Trophoblast cell (in vitro differentiated cells and primary cell): ENCODE results near the gene NPSR1.
"Not testable (repeated sequence)": the region's sequence is repeated elsewhere in the genome, so short reads cannot be mapped to it uniquely, and the experiment has no call there.

Experiments used
- DNase-seq, 2 donors: peaks; one replicate each; pipeline ENCODE4 v3.0.0-alpha.2; 2016
- H2AFZ ChIP-seq: 2 replicates; pipeline ENCODE4 v1.6.1; 2013; ENCODE audit warnings: low read length, moderate library complexity, mild to moderate bottlenecking; ENCODE audit not compliant: insufficient read depth, poor library complexity
- H2AK5ac ChIP-seq: 2 replicates; pipeline ENCODE4 v1.6.1; 2013; ENCODE audit warnings: mild to moderate bottlenecking, low read length
- H2BK120ac ChIP-seq: 2 replicates; pipeline ENCODE4 v1.6.1; 2013; ENCODE audit warnings: low read length, mild to moderate bottlenecking, moderate library complexity; ENCODE audit not compliant: insufficient read depth, poor library complexity
- H2BK12ac ChIP-seq: 2 replicates; pipeline ENCODE4 v1.6.1; 2013; ENCODE audit warnings: mild to moderate bottlenecking, low read length, moderate library complexity
- H2BK5ac ChIP-seq: 2 replicates; pipeline ENCODE4 v1.6.1; 2013; ENCODE audit warnings: low read length, low read depth, moderate library complexity, mild to moderate bottlenecking; ENCODE audit not compliant: poor library complexity
- H3K14ac ChIP-seq: 2 replicates; pipeline ENCODE4 v1.6.1; 2013; ENCODE audit warnings: mild to moderate bottlenecking, low read length
- H3K18ac ChIP-seq: 2 replicates; pipeline ENCODE4 v1.6.1; 2013; ENCODE audit warnings: mild to moderate bottlenecking, low read length
- H3K23ac ChIP-seq: 2 replicates; pipeline ENCODE4 v1.6.1; 2013; ENCODE audit warnings: low read length
- H3K27ac ChIP-seq: 2 replicates; pipeline ENCODE4 v1.5.1; 2013; ENCODE audit warnings: low read depth, mild to moderate bottlenecking, inconsistent platforms, low read length, moderate library complexity
- H3K27me3 ChIP-seq: 2 replicates; pipeline ENCODE4 v1.6.1; 2013; ENCODE audit warnings: inconsistent platforms, mild to moderate bottlenecking, low read length, moderate library complexity; ENCODE audit not compliant: insufficient read depth
- H3K36me3 ChIP-seq, 2 experiments: 1 replicate in 1 of 2; 2 replicates in 1 of 2; pipeline ENCODE4 v1.6.1; 2013; ENCODE audit warnings: low read length in 2 of 2, mild to moderate bottlenecking in 2 of 2, moderate library complexity in 1 of 2; ENCODE audit not compliant: insufficient read depth in 2 of 2, control insufficient read depth in 1 of 2
- H3K4ac ChIP-seq: 2 replicates; pipeline ENCODE4 v1.6.1; 2013; ENCODE audit warnings: low read depth, mild to moderate bottlenecking, low read length, moderate library complexity
- H3K4me1 ChIP-seq, 2 experiments: 1 replicate in 1 of 2; 2 replicates in 1 of 2; pipeline ENCODE4 v1.6.1; 2013; ENCODE audit warnings: low read length in 2 of 2, mild to moderate bottlenecking in 2 of 2, moderate library complexity in 1 of 2; ENCODE audit not compliant: insufficient read depth in 2 of 2, control insufficient read depth in 1 of 2
- H3K4me2 ChIP-seq: 2 replicates; pipeline ENCODE4 v1.6.1; 2013; ENCODE audit warnings: inconsistent platforms, mild to moderate bottlenecking, low read length, moderate library complexity
- H3K4me3 ChIP-seq: 2 replicates; pipeline ENCODE4 v1.5.1; 2013; ENCODE audit warnings: mild to moderate bottlenecking, low read depth, low read length, inconsistent platforms
- H3K79me1 ChIP-seq: one replicate; pipeline ENCODE4 v1.6.1; 2013; ENCODE audit warnings: low read length
- H3K79me2 ChIP-seq: 2 replicates; pipeline ENCODE4 v1.6.1; 2013; ENCODE audit warnings: low read length, mild to moderate bottlenecking; ENCODE audit not compliant: control insufficient read depth, insufficient read depth, poor library complexity
- H3K9ac ChIP-seq: 2 replicates; pipeline ENCODE4 v1.6.1; 2013; ENCODE audit warnings: mild to moderate bottlenecking, low read length
- H3K9me3 ChIP-seq: 2 replicates; pipeline ENCODE4 v1.6.1; 2013; ENCODE audit warnings: low read depth, mild to moderate bottlenecking, control low read depth, inconsistent platforms, low read length; ENCODE audit not compliant: insufficient read depth
- H4K12ac ChIP-seq: 2 replicates; pipeline ENCODE4 v1.6.1; 2013; ENCODE audit warnings: low read depth, mild to moderate bottlenecking, low read length, moderate library complexity
- H4K8ac ChIP-seq: 2 replicates; pipeline ENCODE4 v1.6.1; 2013; ENCODE audit warnings: low read depth, mild to moderate bottlenecking, low read length, moderate library complexity
- H4K91ac ChIP-seq: one replicate; pipeline ENCODE4 v1.6.1; 2013; ENCODE audit warnings: low read depth, mild to moderate bottlenecking, low read length, moderate library complexity
- WGBS: extraction: QIAGEN DNeasy Blood & Tissue Kit; methylation state at CpG from one replicate; pipeline ENCODE4 v1.1.7; 2013; ENCODE audit warnings: missing lambda C conversion rate; ENCODE audit not compliant: insufficient read length, insufficient coverage; ENCODE audit errors: extremely low coverage; 5-methylcytosine and 5-hydroxymethylcytosine counted together

The NPSR1 gene

DNA sequence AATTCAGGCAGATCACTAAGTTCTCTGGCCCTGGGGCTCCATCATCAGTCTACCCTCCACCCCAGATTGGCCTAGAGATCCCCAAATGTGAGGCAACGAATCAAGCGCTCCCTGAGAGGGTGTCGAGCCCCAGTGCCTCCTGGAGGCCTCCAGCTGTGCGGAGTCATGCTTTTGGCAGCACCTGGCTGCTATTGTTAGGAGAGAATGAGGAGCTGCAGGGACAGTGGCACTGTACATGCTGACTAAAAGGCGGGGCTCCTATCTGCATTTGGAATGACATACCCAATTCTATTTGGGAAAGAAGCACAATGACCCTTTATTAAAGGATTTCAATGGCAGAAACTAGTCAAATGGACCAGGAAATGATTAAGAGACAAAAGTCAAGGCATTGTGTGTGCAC lies 217.5 kb downstream of the NPSR1 start:
- Histone ChIP-seq H4K91ac (no peak overlapping the region), H4K8ac (no peak overlapping the region), H2BK120ac (no peak overlapping the region), H2AK5ac (no peak overlapping the region), H3K4me1 (no peaks in the 10 kb centered on the region), H3K79me2 (no peaks in the 10 kb centered on the region), H3K4me2 (no peak overlapping the region), H3K9ac (no peak overlapping the region), H3K4ac (no peak overlapping the region), H3K79me1 (no peaks in the 10 kb centered on the region), H3K14ac (no peak overlapping the region), H3K27me3 (no peaks in the 10 kb centered on the region), H2BK12ac (no peak overlapping the region), H3K4me3 (no peak overlapping the region), H2AFZ (no peak overlapping the region), H2BK5ac (no peak overlapping the region), H3K18ac (no peak overlapping the region), H3K36me3 (no peaks in the 10 kb centered on the region), H4K12ac (no peak overlapping the region), H3K23ac (no peak overlapping the region), H3K9me3 (peaks cover 2% of the 10 kb centered on the region), H3K27ac (no peak overlapping the region)
- no peak for DNase-seq
- WGBS, result no CpG with 5 or more reads among the region's 5 CpGs

DNA sequence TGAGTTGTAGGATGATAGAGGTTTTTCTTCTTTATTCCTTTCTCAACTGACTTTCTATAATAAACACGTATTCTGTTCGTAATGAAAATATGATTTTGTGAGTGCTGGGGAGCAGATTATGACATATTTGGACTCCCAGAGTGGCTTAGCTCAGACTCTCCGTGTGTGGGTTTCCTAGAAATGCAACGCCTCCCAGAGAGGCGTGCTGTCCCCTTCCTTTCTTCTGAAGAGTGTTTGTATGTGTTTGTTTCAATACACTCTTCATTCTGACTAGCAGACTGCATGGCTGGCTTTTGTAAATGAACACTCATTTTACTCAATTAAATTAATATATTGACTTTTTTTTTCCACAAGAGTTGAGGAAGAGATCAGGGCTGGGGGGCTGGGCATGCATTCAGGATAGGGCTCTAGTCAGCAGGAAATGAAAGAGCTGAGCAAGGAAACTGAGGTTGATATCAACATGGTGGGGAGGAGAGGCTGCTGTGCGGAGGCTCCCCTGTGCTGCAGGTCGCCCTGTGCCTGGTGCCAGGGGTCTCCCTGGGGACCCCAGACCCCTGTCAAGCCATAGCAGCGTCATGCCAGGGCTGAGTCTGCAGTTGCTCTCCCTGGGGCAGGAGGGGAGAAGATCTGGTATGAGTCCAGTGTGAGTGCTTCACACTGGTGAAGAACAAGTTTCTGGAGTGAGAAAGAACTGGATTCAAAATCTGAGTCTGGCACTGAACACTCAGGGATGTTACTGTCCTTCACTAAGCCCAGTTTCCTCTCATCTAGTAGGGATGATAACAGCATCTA lies 221.1 kb downstream of the NPSR1 start:
- H4K91ac ChIP-seq, H3K9me3 ChIP-seq, H3K14ac ChIP-seq, H3K4me2 ChIP-seq, DNase-seq, H3K23ac ChIP-seq, H4K12ac ChIP-seq, H3K27me3 ChIP-seq, H2AFZ ChIP-seq, H3K79me1 ChIP-seq, H2BK5ac ChIP-seq, H3K9ac ChIP-seq, H2BK12ac ChIP-seq, H3K18ac ChIP-seq, H2BK120ac ChIP-seq, H3K27ac ChIP-seq, H2AK5ac ChIP-seq, H3K4me3 ChIP-seq, H4K8ac ChIP-seq, H3K79me2 ChIP-seq, H3K36me3 ChIP-seq, H3K4me1 ChIP-seq, H3K4ac ChIP-seq: not testable (repeated sequence)
- WGBS, result no CpG with 5 or more reads among the region's 8 CpGs

GRCh38 chr7:34879871-34880270 lies 221.9 kb downstream of the NPSR1 start:
- Histone ChIP-seq H2AK5ac (no peak overlapping the region), H3K9me3 (peaks cover 6% of the 10 kb centered on the region), H3K4me3 (no peak overlapping the region), H3K4ac (no peak overlapping the region), H3K23ac (no peak overlapping the region), H3K79me2 (no peaks in the 10 kb centered on the region), H3K14ac (no peak overlapping the region), H4K8ac (no peak overlapping the region), H3K36me3 (no peaks in the 10 kb centered on the region), H4K91ac (no peak overlapping the region), H4K12ac (no peak overlapping the region), H2AFZ (no peak overlapping the region), H3K79me1 (no peaks in the 10 kb centered on the region), H3K27me3 (no peaks in the 10 kb centered on the region), H2BK12ac (no peak overlapping the region), H3K9ac (no peak overlapping the region), H2BK120ac (no peak overlapping the region), H2BK5ac (no peak overlapping the region), H3K4me2 (no peak overlapping the region), H3K18ac (no peak overlapping the region), H3K27ac (no peak overlapping the region), H3K4me1 (peaks cover 0 to 2% of the 10 kb centered on the region in 2 experiments)
- WGBS, result no CpG with 5 or more reads among the region's 2 CpGs
- no peak for DNase-seq

DNA sequence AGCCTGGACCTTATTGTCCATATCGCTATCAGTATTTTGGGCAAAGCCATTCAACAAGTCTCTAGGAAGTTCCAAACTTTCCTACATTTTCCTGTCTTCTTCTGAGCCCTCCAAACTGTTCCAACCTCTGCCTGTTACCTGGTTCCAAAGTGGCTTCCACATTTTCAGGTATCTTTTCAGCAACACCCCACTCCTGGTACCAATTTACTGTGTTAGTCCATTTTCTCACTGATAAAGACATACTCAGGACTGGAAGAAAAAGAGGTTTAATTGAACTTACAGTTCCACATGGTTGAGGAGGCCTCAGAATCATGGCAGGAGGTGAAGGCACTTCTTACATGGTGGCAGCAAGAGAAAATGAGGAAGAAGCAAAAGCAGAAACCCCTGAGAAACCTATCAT lies 225.8 kb downstream of the NPSR1 start:
- H3K27ac ChIP-seq, H3K23ac ChIP-seq, H2BK120ac ChIP-seq, H2AFZ ChIP-seq, DNase-seq, H3K4me3 ChIP-seq, H3K18ac ChIP-seq, H4K12ac ChIP-seq, H2BK5ac ChIP-seq, H3K9me3 ChIP-seq, H3K14ac ChIP-seq, H4K91ac ChIP-seq, H3K27me3 ChIP-seq, H3K9ac ChIP-seq, H3K4me2 ChIP-seq, H2BK12ac ChIP-seq, H3K36me3 ChIP-seq, H2AK5ac ChIP-seq, H3K4me1 ChIP-seq, H4K8ac ChIP-seq, H3K79me2 ChIP-seq, H3K79me1 ChIP-seq, H3K4ac ChIP-seq: not testable (repeated sequence)
- no CpG with 5 or more reads among the region's 1 CpG for WGBS
